Measurements from ENCODE around the gene OMG.
"Not testable (repeated sequence)": the region's sequence is repeated elsewhere in the genome, so short reads cannot be mapped to it uniquely, and the experiment has no call there.

The OMG gene

GRCh38 chr17:31314782-31315100 is 17.7 kb upstream of the OMG start:
- FAIRE-seq (no peak), DNase-seq (ENCODE audit: insufficient read length, low spot score) (no peak)
- no peak for TF ChIP-seq POLR2A (IDR thresholded peaks at IDR 0.05; ENCODE audit: low read depth, low read length)

DNA sequence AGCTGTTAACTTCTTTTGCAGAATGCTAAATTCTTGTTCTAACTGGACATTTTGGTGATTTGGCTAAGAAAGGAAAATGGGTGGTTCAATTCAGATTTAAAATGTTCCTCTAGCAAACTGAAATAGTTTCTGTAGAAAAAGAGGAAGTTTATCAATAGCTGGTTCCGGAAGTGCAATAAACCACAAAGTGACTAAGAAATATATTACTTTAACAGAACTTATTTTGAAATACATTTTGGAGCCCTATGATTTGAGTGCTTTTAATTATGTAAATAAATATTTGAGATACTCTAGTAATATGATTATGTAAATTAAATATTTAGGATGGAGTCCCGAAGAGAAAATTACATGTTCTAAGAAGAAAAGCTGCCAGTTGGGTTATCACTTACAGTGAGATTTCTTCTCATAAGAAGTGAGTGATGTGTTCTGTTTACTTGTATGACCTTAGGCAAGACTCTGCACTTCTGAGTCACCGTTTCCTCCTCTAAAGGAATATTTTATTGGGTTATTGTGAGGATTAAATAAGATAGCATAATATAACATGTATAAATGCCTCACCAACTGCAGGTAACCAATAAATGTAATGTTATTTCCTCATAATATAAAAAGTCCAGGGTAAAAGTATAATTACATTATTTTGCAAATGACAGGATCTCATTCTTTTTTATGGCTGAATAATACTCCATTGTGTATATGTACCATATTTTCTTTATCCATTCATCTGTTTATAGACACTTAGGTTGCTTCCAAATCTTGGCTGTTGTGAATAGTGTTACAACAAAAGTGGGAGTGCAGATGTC is 17.1 kb upstream of the OMG start, which contains the start of gene EVI2B:
Gene EVI2B (minus strand): TSS at position 73 of the 800 bp plus-strand sequence. CDS start 8,445 bp downstream, outside the sequence.
- no peak for TF ChIP-seq POLR2A (IDR thresholded peaks at IDR 0.05; ENCODE audit: low read depth, low read length)
- peak; percentile 74 for FAIRE-seq
- DNase-seq (ENCODE audit: insufficient read length, low spot score): no peak

- not testable (repeated sequence) for FAIRE-seq; DNase-seq (ENCODE audit: insufficient read length, low spot score)
Measured at GRCh38 chr17:31312223-31312622, 15.2 kb upstream of the OMG start.

DNA sequence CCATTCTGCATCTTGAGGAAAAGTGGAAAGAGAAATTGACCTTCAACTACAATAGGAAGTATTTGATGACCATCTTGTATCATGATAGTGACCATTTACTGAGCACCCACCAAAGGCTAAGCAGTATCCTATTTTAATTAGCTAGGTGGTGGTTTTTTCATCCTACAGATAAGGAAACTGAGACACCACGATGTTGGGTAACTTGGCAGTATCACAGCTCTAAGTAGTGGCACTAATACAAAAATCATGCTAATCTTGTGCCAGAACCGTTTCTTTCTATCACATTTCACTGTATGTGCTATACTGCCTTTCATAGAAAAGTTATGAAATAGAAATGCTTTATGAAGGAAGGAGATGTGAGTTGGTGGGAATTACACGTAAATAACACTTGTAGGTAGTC is 14.5 kb upstream of the OMG start:
- no peak for TF ChIP-seq POLR2A (IDR thresholded peaks at IDR 0.05; ENCODE audit: low read depth, low read length)
- no peak for FAIRE-seq
- DNase-seq (ENCODE audit: insufficient read length, low spot score): no peak

- no peak for TF ChIP-seq POLR2A (IDR thresholded peaks at IDR 0.05; ENCODE audit: low read depth, low read length)
- no peak for DNase-seq (ENCODE audit: insufficient read length, low spot score)
- FAIRE-seq: no peak
Measured at GRCh38 chr17:31310886-31311285, 13.8 kb upstream of the OMG start.

DNA sequence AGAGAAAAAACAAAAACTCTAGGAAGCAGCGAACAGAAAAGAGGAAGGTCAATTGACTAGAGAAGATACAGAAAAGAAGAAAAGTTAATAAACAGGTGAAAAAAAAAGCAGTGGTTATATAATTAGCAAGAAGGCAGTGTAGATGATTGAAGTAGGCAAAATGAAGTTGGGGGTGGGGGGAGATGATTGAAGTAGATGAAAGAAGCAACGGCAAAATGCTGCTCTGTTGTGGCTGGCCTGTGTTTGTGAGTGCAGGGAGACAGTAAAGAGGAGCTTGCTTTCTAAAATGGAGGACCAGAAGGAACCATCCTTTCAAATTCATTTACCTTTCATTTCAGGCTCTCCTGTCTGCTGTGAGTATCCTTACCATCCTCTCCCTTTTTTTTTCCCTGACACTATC is 13.2 kb upstream of the OMG start:
- no peak for TF ChIP-seq POLR2A (IDR thresholded peaks at IDR 0.05; ENCODE audit: low read depth, low read length)
- FAIRE-seq (no peak), DNase-seq (ENCODE audit: insufficient read length, low spot score) (no peak)

DNA sequence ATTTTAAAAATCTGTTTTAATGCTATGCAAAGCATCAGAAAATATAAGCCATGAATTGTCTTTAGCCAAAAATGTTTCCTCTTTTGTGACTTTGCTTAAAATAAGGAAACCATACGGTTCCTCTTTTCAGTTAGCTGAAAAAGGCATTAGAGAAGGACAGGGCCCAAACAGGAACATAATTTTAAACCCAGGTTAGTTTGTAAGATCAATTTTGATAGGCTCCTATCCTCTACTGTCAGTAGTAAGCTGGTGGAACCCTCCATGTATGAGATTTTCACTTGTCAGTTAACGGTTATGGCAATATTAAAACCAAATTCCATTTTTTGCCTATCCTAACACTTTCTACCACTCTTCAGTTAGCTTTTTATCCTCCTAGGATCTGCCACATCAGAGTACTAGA is 12.5 kb upstream of the OMG start:
- FAIRE-seq (no peak), DNase-seq (ENCODE audit: insufficient read length, low spot score) (no peak)
- no peak for TF ChIP-seq POLR2A (IDR thresholded peaks at IDR 0.05; ENCODE audit: low read depth, low read length)

- no peak for TF ChIP-seq POLR2A (IDR thresholded peaks at IDR 0.05; ENCODE audit: low read depth, low read length)
- DNase-seq (ENCODE audit: insufficient read length, low spot score) (no peak), FAIRE-seq (no peak)
Measured at GRCh38 chr17:31308372-31309334, 11.6 kb upstream of the OMG start.

DNA sequence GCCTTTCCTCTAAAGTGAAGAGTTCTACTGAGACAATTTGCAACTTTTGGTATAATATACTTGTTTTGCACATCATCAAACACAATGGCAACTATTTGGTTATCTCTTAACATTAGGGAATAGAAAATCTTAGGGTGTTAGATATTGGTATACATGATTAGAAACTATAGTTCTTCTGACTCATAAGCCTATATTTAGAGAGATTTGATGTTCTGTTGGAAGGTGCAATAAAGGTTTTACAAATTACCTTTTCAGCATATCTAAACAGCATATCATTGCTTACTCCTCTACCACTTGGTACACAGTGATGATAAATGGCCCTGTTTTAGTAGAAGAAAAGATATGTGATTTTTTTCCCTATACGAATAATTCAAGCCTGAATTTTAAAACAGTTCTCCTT is 10.6 kb upstream of the OMG start:
- no peak for TF ChIP-seq POLR2A (IDR thresholded peaks at IDR 0.05; ENCODE audit: low read depth, low read length)
- FAIRE-seq: no peak
- DNase-seq (ENCODE audit: insufficient read length, low spot score): no peak

DNA sequence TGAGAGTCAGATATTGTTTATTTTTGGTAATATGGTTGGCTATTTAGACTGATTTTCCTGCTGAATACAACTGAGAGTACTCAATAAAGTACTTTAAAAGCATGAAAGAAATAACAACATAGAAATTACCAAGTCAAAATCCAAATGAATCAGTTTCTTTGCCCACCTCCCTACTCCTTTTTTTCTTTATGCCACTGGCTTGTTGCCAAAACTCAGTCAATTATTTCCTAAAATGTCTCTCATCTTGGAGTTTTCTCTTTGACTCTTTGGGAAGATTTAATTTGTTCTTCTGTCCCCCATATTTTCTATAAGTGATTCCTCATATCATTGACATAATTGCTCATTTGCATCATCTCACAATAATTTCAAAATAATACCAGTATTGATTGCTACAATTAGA is 2.6 kb upstream of the OMG start:
- no peak for TF ChIP-seq POLR2A (IDR thresholded peaks at IDR 0.05; ENCODE audit: low read depth, low read length)
- FAIRE-seq: no peak
- DNase-seq (ENCODE audit: insufficient read length, low spot score): no peak

GRCh38 chr17:31296142-31296541 is 897 bp downstream of the OMG start:
- FAIRE-seq (no peak), DNase-seq (ENCODE audit: insufficient read length, low spot score) (no peak)
- TF ChIP-seq POLR2A (IDR thresholded peaks at IDR 0.05; ENCODE audit: low read depth, low read length): no peak

DNA sequence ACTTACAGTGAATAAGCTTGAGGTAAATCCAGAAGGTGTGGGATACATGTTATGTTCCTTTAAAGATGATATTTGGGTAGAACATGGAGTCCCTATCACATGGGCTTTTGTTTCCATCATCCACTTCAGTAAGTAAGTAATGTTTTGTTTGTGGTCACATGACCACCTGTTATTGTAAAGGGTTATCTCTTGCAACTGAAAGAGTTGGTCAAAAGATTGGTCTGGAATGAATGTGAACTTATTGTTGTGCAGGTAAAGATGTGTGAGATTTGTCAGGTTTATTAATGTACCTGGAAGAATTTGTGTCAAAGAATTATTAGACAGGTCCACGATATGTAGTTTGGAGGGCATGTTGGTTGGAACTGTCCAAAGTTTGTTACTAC is 1.6 kb downstream of the OMG start:
- no peak for TF ChIP-seq POLR2A (IDR thresholded peaks at IDR 0.05; ENCODE audit: low read depth, low read length)
- DNase-seq (ENCODE audit: insufficient read length, low spot score) (no peak), FAIRE-seq (no peak)

DNA sequence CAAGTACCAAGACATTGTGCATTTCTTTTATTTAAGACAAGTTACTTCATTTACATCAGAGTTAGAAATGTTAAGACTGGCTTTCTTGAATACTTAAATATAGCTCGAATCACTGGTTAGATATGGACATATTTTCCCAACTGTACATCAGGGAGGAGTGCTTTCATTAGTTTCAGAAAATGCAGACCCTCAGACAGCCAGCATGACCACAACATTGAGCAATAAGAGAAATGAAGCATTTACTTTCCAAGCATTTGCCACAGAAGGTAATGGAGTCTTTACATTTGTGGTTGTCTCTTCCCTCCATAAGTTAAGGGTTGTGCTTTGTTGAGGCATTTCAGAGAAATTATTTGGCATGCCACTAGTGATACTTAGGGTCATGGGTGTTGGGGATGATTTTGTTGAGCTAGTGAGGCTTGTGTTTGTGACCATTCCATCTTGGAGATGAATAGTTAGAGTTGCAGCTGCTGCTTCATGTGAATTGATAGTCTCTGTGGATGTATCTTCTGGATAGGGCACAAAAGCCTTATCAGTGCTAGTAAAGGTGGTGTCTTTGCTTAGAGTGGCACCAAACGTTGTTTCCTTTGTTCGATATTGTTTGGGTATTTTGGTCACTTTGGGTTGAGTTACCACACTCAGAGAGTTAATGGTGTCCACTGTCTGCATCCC is 2.1 kb downstream of the OMG start:
- FAIRE-seq: no peak
- no peak for TF ChIP-seq POLR2A (IDR thresholded peaks at IDR 0.05; ENCODE audit: low read depth, low read length)
- no peak for DNase-seq (ENCODE audit: insufficient read length, low spot score)

DNA sequence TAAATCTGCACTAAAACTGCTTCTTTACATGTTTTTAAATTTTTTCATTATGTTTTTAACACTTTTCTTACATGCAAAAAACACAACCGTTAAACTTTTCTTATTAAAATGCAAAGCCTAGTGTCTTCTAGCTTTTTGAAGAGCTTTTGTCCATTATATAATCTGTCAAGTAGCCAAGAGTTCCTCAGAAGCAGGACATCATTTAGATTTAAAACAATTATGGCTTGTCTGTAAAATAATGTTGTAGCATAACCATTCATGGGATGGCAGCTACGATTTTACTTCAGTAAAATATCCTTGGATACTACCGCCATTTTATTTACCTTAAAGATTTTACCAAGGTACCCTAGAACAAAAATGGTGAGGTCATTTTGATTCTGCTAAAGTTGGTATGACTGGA is 2.8 kb downstream of the OMG start:
- TF ChIP-seq POLR2A (IDR thresholded peaks at IDR 0.05; ENCODE audit: low read depth, low read length): no peak
- no peak for FAIRE-seq
- no peak for DNase-seq (ENCODE audit: insufficient read length, low spot score)
